Activated T-helper 17 cell treated with anti-CD3 and anti-CD28 coated beads, Interleukin-2, amount 50 U/mL, for 72 hours (primary cell): ENCODE results near the gene NDUFAF3. TPM values are rescaled to one million over a fixed set of nuclear protein-coding genes. Genes with fewer than 3 reads are reported as not detected.
A peak's percentile ranks its signal among the peaks of the same experiment; 100 is the strongest.

Experiments
- ATAC-seq: fragments of 150-1000 bp; cut with Tn5 transposase; replicated peaks from 2 replicates; pipeline ENCODE4 v1.10.0; 2021; ENCODE audit warnings: mild to moderate bottlenecking, moderate library complexity
- H3K27ac Mint-ChIP-seq: one replicate; pipeline ENCODE4 v1.8.0; 2022; ENCODE audit warnings: mixed read lengths
- H3K27me3 Mint-ChIP-seq: one replicate; pipeline ENCODE4 v1.8.0; 2022; ENCODE audit warnings: mixed read lengths
- H3K36me3 Mint-ChIP-seq: one replicate; pipeline ENCODE4 v1.8.0; 2022; ENCODE audit warnings: low read depth, mild to moderate bottlenecking, mixed read lengths
- H3K4me1 Mint-ChIP-seq: one replicate; pipeline ENCODE4 v1.8.0; 2022; ENCODE audit warnings: mixed read lengths
- H3K4me3 Mint-ChIP-seq: one replicate; pipeline ENCODE4 v1.8.0; 2022; ENCODE audit warnings: mild to moderate bottlenecking, mixed read lengths
- H3K9me3 Mint-ChIP-seq: one replicate; pipeline ENCODE4 v1.8.0; 2022; ENCODE audit warnings: mixed read lengths
- total RNA-seq, 2 donors: library from RNA; stranded (reverse); gene quantifications; one replicate each; pipeline ENCODE4 v1.2.3, GENCODE V29; 2022

Gene NDUFAF3
- total RNA-seq, 2 donors from 2014 or later = 40.6 to 56.7 TPM

- Mint-ChIP-seq H3K27me3 (no peaks in the 10 kb centered on the region), H3K4me1 (peaks cover 25% of the 10 kb centered on the region), H3K9me3 (no peaks in the 10 kb centered on the region), H3K27ac (peak overlapping the region; percentile 95), H3K4me3 (peak overlapping the region; percentile 97), H3K36me3 (peaks cover 47% of the 10 kb centered on the region)
- ATAC-seq = no peak
Measured at GRCh38 chr3:48991851-48992545, 29.9 kb upstream of the NDUFAF3 start.

DNA sequence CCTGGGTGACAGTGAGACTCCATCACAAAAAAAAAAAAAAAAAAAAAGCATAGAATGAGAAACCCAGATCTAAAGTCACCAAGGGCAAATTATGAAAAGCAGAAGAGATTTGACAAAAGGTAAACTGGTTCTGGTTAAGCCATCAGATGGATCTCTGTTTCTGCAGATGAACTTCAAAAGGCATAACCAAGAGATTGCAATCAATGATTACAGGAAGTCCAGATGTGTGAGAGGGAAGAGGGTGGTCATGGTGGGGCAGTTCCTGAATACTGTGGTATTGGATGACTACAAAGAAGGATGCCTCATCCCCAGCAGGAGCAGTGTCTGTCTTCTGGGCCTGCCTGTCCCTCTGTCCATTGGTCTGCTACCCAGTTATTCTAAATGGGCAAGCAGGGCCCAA is 28.1 kb upstream of the NDUFAF3 start:
- Mint-ChIP-seq H3K4me1 (peaks cover 19% of the 10 kb centered on the region), H3K4me3 (no peak overlapping the region), H3K27me3 (no peaks in the 10 kb centered on the region), H3K9me3 (no peaks in the 10 kb centered on the region), H3K27ac (peak overlapping the region; percentile 12), H3K36me3 (peaks cover 47% of the 10 kb centered on the region)
- ATAC-seq = no peak

DNA sequence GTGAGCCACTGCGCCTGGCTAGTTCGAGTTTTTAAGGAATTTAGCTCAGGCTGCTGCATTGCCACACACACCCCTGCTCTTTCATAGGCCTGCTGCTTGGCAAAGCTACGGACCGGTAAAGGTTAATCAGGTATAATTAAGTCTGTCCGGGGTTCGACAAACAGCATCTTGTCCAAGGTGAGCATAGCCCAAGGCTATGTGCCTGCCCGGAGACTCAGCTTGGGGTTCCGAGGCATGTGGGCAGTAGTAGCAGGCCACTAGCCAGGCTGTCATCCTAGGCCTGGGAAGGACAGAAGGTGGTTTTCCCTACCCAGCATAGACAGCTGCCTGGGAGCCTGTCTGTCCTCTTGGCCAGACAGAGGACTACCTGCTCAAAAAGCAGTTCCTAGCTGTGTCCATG is 25.3 kb upstream of the NDUFAF3 start:
- Mint-ChIP-seq H3K27me3 (no peaks in the 10 kb centered on the region), H3K9me3 (no peaks in the 10 kb centered on the region), H3K4me3 (no peak overlapping the region), H3K36me3 (peaks cover 36% of the 10 kb centered on the region), H3K4me1 (peaks cover 16% of the 10 kb centered on the region), H3K27ac (no peak overlapping the region)
- ATAC-seq = no peak

- peaks cover 30% of the 10 kb centered on the region for H3K36me3 Mint-ChIP-seq
- no peak overlapping the region for H3K4me3 Mint-ChIP-seq
- ATAC-seq = no peak
- H3K27me3 Mint-ChIP-seq = no peaks in the 10 kb centered on the region
- H3K9me3 Mint-ChIP-seq = no peaks in the 10 kb centered on the region
- peak overlapping the region; percentile 41 for H3K27ac Mint-ChIP-seq
- peaks cover 12% of the 10 kb centered on the region for H3K4me1 Mint-ChIP-seq
Measured at GRCh38 chr3:48997102-48997635, 24.8 kb upstream of the NDUFAF3 start.

DNA sequence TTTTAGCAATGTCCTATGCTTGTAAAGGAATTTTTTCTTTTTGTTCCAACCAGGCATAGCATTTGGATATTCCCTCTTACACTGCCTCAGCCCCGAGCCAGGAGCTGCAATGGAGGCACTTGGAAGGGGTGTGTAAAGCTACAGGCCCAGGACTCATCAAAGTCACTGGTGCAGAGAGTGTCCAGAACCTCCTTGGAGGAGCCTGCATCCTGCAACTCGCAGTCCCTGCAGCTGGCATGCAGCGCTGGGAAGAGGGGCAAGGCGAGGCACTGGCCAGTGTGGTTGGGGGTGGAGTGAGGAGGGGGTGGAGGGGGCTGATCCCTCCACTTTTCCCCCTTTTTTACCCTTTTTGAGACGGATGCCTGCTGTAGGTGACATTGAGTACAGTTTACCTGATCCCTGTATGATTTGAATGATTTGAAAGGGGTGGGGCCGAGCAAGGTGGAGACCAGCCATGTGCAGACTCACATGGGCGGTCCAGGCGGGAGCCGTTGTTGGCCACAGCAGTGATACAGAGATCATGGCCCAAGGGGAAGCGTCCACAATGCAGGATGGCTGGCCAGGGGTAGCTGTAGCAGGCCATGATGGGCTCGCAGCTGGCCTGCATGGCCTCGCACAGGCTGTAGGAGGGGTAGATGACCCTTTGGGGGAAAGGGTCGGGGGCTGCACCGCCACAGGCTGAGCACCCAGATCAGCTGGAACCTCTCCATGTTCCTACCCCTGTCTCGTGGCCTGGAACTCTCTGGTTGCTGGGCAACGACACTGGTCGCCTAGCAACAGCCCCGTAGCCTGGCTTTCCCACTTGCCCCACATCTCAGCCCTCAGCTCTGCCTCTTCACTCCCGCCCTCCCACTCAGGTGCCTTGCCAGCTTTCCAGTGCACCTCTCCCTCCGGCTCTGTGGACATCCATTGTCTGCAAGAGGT is 23.9 kb upstream of the NDUFAF3 start:
- Mint-ChIP-seq H3K27ac (peak overlapping the region; percentile 41), H3K27me3 (no peaks in the 10 kb centered on the region), H3K4me3 (no peak overlapping the region), H3K9me3 (no peaks in the 10 kb centered on the region), H3K36me3 (peaks cover 27% of the 10 kb centered on the region), H3K4me1 (peaks cover 12% of the 10 kb centered on the region)
- ATAC-seq = no peak

DNA sequence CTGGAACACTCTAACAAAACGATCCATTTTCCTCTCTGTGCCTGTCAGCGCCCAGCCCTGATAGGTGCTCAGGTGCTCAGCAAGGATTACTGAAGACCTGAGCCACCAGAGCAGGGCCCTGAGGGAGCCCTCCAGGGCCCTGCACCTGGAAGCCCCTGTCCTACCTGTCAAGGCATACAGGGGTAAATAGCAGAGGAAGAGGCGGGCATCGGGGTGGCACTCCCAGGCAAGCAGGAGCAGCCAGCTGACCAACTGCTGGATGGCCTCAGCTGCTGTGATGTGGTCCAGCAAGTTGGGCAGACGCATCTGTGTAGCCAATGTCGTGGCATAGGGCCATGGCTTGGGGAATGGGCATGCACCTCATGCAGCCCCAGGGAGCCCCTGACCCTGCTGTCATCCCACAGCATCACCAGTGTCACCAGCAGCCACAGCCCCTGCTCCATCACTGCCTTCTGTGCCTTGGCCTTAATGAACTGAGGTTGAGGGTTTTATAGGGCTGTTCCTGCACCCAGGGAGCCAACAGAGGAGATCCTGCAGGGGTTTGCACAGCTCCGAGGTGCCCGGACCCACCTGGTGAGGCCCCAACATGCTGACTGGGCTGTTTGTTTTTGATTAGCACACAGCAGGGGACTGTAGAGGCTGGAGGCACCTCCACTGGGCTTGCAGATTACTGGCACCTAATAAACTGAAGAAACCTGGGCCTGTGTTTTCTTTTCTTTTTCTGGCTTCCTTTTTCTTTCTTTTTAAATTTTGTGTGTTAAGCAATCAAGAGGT is 22.6 kb upstream of the NDUFAF3 start:
- no peaks in the 10 kb centered on the region for H3K27me3 Mint-ChIP-seq
- peaks cover 15% of the 10 kb centered on the region for H3K36me3 Mint-ChIP-seq
- H3K27ac Mint-ChIP-seq = peak overlapping the region; percentile 81
- H3K9me3 Mint-ChIP-seq = no peaks in the 10 kb centered on the region
- H3K4me3 Mint-ChIP-seq = no peak overlapping the region
- peaks cover 12% of the 10 kb centered on the region for H3K4me1 Mint-ChIP-seq
- ATAC-seq = no peak

GRCh38 chr3:49001155-49001554 is 20.8 kb upstream of the NDUFAF3 start:
- ATAC-seq = no peak
- no peaks in the 10 kb centered on the region for H3K9me3 Mint-ChIP-seq
- H3K27me3 Mint-ChIP-seq = no peaks in the 10 kb centered on the region
- H3K4me1 Mint-ChIP-seq = peaks cover 5% of the 10 kb centered on the region
- peak overlapping the region; percentile 61 for H3K27ac Mint-ChIP-seq
- H3K4me3 Mint-ChIP-seq = no peak overlapping the region
- H3K36me3 Mint-ChIP-seq = no peaks in the 10 kb centered on the region

DNA sequence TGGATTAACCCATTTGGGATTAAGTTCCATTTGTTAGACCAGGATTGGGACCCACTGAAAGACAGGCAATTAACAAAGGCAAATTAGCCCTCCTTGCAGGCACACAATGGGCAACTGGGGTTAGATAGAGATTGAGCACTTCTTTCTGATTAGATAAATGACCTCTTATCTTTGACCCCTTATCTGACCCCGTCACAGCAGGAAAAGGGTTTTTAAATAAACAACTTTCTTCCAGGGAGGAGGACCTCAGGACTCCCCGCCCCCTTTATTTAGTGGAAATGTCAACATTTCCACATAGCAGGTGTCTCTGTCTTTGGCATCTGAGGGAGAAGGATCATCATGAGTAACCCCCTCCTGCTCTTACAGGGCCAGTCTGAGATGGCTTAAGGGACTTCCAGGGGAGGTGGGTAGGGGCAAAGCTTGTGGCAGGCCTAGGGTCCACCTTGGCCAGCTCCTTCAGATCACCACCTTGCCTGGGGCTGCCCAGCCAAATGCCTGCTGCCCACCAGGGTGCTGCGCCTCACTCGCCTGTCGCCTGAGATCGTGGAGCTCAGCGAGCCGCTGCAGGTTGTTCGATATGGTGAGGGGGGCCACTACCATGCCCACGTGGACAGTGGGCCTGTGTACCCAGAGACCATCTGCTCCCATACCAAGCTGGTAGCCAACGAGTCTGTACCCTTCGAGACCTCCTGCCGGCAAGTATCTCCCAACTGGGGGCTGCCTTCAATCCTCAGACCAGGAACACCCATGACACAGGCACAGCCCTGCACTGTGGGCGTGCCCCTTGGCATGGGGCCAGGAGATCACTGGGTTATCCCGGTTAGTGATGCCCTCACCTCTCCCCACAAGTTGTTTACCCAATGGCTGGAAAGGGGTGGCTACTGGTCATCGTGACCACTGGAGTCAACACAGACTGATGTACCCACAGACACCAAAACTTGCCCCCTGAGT is 17.3 kb upstream of the NDUFAF3 start:
- H3K36me3 Mint-ChIP-seq = peaks cover 27% of the 10 kb centered on the region

GRCh38 chr3:49005303-49005680 is 16.6 kb upstream of the NDUFAF3 start:
- H3K4me1 Mint-ChIP-seq = peaks cover 15% of the 10 kb centered on the region
- H3K27me3 Mint-ChIP-seq = no peaks in the 10 kb centered on the region
- ATAC-seq = no peak
- no peak overlapping the region for H3K27ac Mint-ChIP-seq
- no peak overlapping the region for H3K4me3 Mint-ChIP-seq
- H3K9me3 Mint-ChIP-seq = no peaks in the 10 kb centered on the region
- peaks cover 33% of the 10 kb centered on the region for H3K36me3 Mint-ChIP-seq

More for the DNA sequence above, 17.3 kb upstream of the NDUFAF3 start:
- H3K27me3 Mint-ChIP-seq = no peaks in the 10 kb centered on the region
- H3K27ac Mint-ChIP-seq = no peak overlapping the region
- no peak overlapping the region for H3K4me3 Mint-ChIP-seq
- H3K4me1 Mint-ChIP-seq = peaks cover 18% of the 10 kb centered on the region
- H3K9me3 Mint-ChIP-seq = no peaks in the 10 kb centered on the region
- no peak for ATAC-seq

GRCh38 chr3:49005998-49006397 is 15.9 kb upstream of the NDUFAF3 start:
- no peaks in the 10 kb centered on the region for H3K27me3 Mint-ChIP-seq
- peaks cover 40% of the 10 kb centered on the region for H3K36me3 Mint-ChIP-seq
- peaks cover 15% of the 10 kb centered on the region for H3K4me1 Mint-ChIP-seq
- ATAC-seq = no peak
- no peaks in the 10 kb centered on the region for H3K9me3 Mint-ChIP-seq
- no peak overlapping the region for H3K27ac Mint-ChIP-seq
- peak overlapping the region; percentile 94 for H3K4me3 Mint-ChIP-seq

GRCh38 chr3:49006408-49007067 is 15.4 kb upstream of the NDUFAF3 start:
- no peak for ATAC-seq
- Mint-ChIP-seq H3K27me3 (no peaks in the 10 kb centered on the region), H3K9me3 (no peaks in the 10 kb centered on the region), H3K4me3 (peak overlapping the region; percentile 94), H3K36me3 (peaks cover 46% of the 10 kb centered on the region), H3K27ac (peak overlapping the region; percentile 97), H3K4me1 (peaks cover 15% of the 10 kb centered on the region)

DNA sequence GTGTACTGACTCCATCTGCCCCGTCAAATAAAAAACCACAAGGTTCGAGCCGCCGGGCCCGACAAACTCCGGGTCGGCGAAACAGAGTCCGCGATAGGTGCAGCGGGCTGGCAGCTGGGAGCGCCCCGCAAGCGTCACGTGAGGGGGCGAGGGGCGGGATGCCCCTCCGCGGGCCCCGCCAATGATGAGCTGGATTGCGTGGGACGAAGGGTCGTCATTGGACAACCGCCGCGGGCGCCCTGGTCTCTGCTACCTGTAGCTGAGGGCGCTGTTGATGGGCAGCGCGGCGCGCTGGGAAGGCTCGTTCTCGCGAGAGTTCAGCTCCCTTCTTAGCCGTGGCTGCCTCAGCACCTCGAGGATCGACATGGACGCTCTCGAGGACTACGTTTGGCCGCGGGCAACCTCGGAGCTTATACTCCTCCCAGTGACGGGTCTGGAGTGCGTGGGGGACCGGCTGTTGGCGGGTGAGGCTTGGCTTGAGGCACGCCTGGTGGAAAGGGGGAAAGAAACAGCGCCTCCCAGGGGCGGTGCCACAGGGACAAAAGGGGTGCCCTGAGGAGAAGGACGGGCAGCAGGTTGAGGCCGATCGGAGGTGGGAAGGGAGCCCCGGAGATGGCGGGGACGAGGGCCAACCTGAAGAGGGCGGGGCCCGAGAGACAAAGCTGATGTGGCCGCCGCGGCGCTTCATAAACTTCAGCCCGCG is 14.7 kb upstream of the NDUFAF3 start, which contains the start of gene WDR6:
Gene WDR6 (plus strand): TSS at position 324 of the 703 bp plus-strand sequence. CDS start 41 bp downstream, at position 365.
- no peaks in the 10 kb centered on the region for H3K27me3 Mint-ChIP-seq
- H3K4me3 Mint-ChIP-seq = peak within 1 kb of the TSS; percentile 94
- ATAC-seq = peak; percentile 91
- peaks cover 53% of the 10 kb centered on the region for H3K36me3 Mint-ChIP-seq
- peak within 1 kb of the TSS; percentile 97 for H3K27ac Mint-ChIP-seq
- H3K9me3 Mint-ChIP-seq = no peaks in the 10 kb centered on the region
- H3K4me1 Mint-ChIP-seq = peaks cover 15% of the 10 kb centered on the region
